Ishikawa (cell line): ENCODE measurements around the gene NKD2.

ENCODE experiments used
- CEBPB ChIP-seq: IDR thresholded peaks from 2 replicates; pipeline ENCODE4 v1.6.1; 2012
- CREB1 ChIP-seq: IDR thresholded peaks from 2 replicates; pipeline ENCODE4 v1.6.1; 2012; ENCODE audit warnings: low read depth
- EGR1 ChIP-seq: IDR thresholded peaks from 2 replicates; pipeline ENCODE4 v1.6.1; 2012
- EP300 ChIP-seq: IDR thresholded peaks from 2 replicates; pipeline ENCODE4 v1.6.1; 2012; ENCODE audit warnings: borderline replicate concordance
- FOXM1 ChIP-seq: IDR thresholded peaks from 2 replicates; pipeline ENCODE4 v1.6.1; 2012; ENCODE audit warnings: low read depth, borderline replicate concordance
- NFIC ChIP-seq: IDR thresholded peaks from 2 replicates; pipeline ENCODE4 v1.6.1; 2012
- RAD21 ChIP-seq: IDR thresholded peaks from 2 replicates; pipeline ENCODE4 v1.6.1; 2012; ENCODE audit warnings: low read depth
- TAF1 ChIP-seq: IDR thresholded peaks from 2 replicates; pipeline ENCODE4 v1.6.1; 2012; ENCODE audit warnings: low read depth, mild to moderate bottlenecking
- TCF12 ChIP-seq: IDR thresholded peaks from 2 replicates; pipeline ENCODE4 v1.6.1; 2012; ENCODE audit warnings: low read depth
- TEAD4 ChIP-seq: IDR thresholded peaks from 2 replicates; pipeline ENCODE4 v1.6.1; 2012
- YY1 ChIP-seq: IDR thresholded peaks from 2 replicates; pipeline ENCODE4 v1.6.1; 2012; ENCODE audit warnings: low read depth
- ZBTB7A ChIP-seq: IDR thresholded peaks from 2 replicates; pipeline ENCODE4 v1.6.1; 2012; ENCODE audit warnings: low read depth
- TF ChIP-seq, protein P1 (sequence below): IDR thresholded peaks from 2 replicates; pipeline ENCODE4 v1.6.1; 2012; ENCODE audit warnings: low read depth, mild to moderate bottlenecking
- TF ChIP-seq, protein P2 (sequence below): IDR thresholded peaks from 2 replicates; pipeline ENCODE4 v1.6.1; 2012
- TF ChIP-seq, protein P3 (sequence below): IDR thresholded peaks from 2 replicates; pipeline ENCODE4 v1.6.1; 2012

The NKD2 gene

DNA sequence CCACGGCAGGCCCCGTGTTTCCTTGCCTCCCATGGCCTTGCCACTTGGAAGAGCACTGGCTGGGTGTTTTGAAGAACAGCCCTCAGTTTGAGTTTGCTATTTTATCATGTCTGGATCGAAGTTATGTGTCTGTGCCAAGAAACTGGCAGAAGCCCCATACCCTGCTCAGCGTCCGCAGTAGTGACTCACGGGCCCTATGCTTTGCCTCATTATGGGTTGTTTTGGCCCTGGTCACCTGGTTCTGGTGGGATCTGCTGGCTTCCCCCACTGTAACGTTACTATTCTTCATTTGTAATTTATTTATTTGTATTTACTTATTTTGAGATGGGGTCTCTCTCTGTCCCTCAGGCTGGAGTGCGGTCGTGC, 42.3 kb upstream of the NKD2 start:
- TF ChIP-seq CEBPB (no peak), RAD21 (no peak), FOXM1 (no peak)
- TF ChIP-seq, protein P1, sequence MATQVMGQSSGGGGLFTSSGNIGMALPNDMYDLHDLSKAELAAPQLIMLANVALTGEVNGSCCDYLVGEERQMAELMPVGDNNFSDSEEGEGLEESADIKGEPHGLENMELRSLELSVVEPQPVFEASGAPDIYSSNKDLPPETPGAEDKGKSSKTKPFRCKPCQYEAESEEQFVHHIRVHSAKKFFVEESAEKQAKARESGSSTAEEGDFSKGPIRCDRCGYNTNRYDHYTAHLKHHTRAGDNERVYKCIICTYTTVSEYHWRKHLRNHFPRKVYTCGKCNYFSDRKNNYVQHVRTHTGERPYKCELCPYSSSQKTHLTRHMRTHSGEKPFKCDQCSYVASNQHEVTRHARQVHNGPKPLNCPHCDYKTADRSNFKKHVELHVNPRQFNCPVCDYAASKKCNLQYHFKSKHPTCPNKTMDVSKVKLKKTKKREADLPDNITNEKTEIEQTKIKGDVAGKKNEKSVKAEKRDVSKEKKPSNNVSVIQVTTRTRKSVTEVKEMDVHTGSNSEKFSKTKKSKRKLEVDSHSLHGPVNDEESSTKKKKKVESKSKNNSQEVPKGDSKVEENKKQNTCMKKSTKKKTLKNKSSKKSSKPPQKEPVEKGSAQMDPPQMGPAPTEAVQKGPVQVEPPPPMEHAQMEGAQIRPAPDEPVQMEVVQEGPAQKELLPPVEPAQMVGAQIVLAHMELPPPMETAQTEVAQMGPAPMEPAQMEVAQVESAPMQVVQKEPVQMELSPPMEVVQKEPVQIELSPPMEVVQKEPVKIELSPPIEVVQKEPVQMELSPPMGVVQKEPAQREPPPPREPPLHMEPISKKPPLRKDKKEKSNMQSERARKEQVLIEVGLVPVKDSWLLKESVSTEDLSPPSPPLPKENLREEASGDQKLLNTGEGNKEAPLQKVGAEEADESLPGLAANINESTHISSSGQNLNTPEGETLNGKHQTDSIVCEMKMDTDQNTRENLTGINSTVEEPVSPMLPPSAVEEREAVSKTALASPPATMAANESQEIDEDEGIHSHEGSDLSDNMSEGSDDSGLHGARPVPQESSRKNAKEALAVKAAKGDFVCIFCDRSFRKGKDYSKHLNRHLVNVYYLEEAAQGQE: no peak

DNA sequence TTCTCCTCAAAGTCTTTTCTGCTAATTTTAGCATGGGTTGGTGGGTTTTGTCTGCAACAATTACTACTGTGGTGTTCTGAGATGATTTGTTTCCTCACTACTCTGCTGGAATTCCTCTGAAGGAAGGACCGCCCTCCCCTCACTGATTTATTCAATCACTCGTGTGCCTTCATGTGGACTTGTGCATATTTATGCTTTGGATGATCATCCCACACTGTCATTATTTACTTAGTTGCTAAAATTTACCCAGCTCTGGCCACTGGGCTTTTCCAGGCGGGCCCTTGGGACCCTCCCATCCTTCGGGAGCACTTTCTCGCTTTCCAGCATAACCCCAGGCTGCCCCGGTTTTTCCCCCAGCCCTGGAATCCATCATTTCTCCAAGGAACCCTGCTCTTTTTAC, 41.7 kb upstream of the NKD2 start:
- TF ChIP-seq FOXM1: no peak
- TF ChIP-seq TEAD4: no peak
- TF ChIP-seq, protein P2, sequence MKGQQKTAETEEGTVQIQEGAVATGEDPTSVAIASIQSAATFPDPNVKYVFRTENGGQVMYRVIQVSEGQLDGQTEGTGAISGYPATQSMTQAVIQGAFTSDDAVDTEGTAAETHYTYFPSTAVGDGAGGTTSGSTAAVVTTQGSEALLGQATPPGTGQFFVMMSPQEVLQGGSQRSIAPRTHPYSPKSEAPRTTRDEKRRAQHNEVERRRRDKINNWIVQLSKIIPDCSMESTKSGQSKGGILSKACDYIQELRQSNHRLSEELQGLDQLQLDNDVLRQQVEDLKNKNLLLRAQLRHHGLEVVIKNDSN: no peak
- TF ChIP-seq EP300: no peak
- no peak for TF ChIP-seq NFIC
- no peak for TF ChIP-seq TAF1
- no peak for TF ChIP-seq ZBTB7A
- TF ChIP-seq EGR1: no peak
- TF ChIP-seq RAD21: no peak

DNA sequence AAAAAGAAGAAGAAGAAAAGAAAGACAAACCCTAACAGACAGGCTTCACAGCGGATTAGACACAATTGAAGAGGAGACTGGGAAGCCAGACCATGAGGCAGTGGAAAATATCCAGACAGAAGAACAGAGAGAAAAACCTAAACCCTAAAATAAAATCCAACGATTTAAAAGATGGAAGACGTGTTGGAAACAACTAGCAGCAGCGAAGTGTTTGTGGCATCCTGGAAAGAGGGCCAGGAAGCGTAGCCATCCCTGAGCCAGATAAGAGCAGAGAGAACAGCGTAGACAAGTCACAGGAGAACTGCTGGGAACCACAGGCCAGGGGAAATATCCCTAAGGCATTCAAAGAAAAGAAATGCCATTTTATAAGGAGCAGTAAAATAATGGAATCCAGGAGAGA, 39.7 kb upstream of the NKD2 start:
- TF ChIP-seq TCF12 (no peak), TEAD4 (no peak), EGR1 (no peak), FOXM1 (no peak), YY1 (no peak), ZBTB7A (no peak), EP300 (no peak), NFIC (no peak), CEBPB (no peak), CREB1 (no peak), TAF1 (no peak), RAD21 (no peak)
- TF ChIP-seq, protein P1: no peak
- TF ChIP-seq, protein P3, sequence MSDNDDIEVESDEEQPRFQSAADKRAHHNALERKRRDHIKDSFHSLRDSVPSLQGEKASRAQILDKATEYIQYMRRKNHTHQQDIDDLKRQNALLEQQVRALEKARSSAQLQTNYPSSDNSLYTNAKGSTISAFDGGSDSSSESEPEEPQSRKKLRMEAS: no peak
- TF ChIP-seq, protein P2: no peak

DNA sequence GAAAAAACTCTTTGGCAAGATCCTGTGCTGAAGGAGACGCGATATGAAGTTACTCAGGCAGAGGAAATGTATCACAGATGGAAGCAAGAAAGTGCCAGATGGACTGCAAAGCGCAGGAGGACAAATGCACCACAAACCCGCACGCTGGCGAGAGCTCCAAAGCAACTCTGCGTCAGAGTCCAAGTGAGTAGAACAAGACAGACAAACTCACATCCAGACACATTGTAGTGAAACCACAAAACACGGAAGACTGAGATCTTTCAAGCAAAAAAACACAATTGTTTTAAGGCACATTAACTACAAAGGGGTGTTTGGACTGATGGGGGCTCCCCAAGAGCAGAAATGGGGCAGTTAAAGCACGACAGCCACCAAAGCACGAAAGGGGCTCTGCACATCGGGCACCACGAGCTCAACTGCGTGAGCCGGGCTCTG, 39.2 kb upstream of the NKD2 start:
- TF ChIP-seq NFIC (no peak), CEBPB (no peak), EGR1 (no peak)
- TF ChIP-seq, protein P1: no peak
- TF ChIP-seq, protein P2: no peak

DNA sequence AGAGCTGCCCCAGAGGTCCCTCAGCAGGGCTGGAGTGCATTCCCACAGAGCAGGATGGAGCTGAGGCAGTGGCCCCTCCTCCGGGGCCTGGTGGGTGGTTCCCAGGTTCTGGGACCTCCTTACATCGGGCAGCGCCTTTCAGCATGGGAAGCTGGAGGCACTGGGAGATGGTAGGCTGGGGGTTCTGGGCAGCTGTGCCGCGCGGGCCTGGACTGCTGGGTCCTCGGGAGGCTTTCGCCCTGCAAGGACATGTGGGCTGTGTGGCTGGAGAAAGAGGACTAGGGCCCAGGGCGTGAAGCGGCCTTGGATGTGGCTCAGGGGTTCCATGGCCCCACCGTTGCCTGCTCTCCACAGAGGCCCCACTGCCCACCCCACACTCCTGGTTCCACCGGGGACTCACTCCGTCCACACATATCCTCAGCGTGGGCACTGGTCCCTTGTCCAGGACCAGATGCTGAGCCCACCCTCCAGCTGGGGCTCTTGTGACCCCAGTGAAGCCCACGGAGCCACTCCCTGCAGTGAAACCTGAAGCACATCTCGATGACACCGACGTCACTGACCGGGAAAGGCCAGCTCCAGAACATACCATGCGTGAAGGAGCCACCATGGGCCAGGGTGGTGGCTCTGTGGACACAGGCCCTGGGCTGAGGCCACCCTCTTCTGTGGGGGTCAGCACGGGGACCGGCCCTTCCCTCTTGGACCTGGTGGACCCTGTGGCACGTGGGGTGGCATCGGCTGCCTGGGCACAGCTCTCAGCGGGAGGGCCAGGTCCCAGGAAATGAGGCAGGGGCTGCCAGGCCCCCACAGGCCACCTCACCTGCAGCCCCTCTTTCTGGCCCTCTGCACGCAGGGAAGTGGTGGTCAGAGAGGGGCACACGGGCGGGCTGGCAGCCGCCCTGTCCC, 31.5 kb upstream of the NKD2 start:
- TF ChIP-seq FOXM1: no peak
- no peak for TF ChIP-seq CEBPB
- no peak for TF ChIP-seq ZBTB7A
- no peak for TF ChIP-seq EGR1
- TF ChIP-seq TCF12: no peak
- TF ChIP-seq, protein P3: no peak
- no peak for TF ChIP-seq CREB1
- TF ChIP-seq RAD21: no peak
- TF ChIP-seq TAF1: no peak
